Skeletal muscle cell (primary cell): ENCODE data around the gene DLGAP4.

Experiments
- DNase-seq: peaks from one replicate; pipeline ENCODE4 v3.0.0-alpha.2; 2010; ENCODE audit warnings: low read depth
- H3K4me3 ChIP-seq: 2 replicates; pipeline ENCODE4 v1.5.1; 2011; ENCODE audit warnings: low read depth, mild to moderate bottlenecking, control low read depth, low read length, moderate library complexity

DLGAP4 gene

DNA sequence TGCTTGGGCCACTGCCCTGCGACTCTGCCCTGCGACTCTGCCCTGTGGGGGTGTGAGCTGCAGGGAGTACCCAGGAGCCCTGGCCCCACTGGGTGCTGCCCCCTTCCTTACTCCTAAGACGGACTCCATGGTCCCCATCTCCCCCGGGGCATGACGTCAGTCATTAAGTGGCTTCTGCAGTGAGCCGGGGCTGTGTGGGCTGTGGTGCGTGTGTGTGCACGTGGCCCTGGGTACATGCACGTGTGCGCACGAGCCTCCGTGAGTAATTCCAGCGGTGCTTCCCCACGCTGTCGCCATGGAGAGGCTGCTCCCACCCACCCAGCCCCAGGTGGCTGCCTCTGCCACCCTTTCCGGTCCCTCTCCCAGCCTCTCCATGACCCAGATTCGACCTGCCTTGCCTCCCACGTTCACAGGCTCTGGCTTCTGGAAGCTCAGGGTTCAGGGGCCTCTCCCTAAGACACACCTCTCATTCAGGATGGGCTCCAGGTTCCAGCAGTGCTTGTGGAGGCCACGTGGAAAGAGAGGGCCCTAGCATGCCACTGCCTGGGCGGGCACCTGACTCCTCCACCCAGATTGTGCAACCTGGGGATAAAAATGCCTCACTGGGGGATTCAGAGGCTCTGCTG is 88.3 kb downstream of the DLGAP4 start:
- H3K4me3 ChIP-seq: no peak overlapping the region
- no peak for DNase-seq

DNA sequence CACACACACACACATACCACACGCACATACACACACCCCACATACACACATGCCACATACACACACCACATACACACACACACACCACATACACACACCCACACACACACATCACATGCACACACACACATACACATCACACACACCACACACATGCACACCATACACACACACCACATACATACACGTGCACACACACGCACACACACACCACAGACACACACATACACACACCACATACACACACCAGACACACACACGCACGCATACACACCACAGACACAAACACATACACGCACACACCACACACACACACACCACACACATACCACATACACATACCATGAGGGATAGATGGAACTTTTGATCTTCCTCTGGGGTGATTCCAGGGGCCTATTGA is 90.2 kb downstream of the DLGAP4 start:
- no peak for DNase-seq
- no peak overlapping the region for H3K4me3 ChIP-seq

DNA sequence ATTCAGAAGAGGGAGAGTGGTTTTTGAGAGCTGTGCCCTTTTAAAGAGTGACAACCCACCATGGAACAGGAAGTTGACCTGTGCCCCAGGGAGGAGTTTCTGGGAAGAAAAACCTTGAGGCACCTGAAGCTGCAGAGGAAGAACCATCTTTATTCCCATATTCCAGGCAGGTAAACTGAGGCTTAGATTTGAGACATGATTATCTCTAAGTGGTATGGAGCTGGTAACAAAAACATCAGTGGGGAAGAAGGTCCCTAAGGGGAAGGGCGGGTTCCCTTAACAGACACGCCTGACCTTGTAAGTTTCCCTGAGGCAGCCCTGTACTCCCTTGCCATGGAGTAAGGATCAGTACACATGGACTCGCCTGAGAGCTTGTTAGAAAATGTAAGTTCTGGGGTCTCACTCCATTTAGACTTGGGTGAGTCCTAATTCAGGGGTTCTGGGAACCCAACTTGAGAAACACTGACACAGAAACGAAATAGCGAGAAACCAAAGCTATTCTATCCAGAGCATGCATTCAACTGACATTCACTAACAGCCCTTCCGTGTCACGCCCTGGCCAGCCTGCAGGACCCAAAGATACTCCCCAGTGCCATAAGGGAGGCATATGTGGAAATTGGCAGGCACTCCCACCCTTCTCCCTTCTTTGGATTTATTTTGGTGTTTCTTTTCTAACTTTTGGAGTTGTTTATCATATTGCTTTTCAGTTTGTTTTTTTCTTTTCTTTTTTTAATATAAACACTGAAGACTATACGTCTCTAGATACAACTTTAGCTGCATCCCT is 90.9 kb downstream of the DLGAP4 start:
- no peak for DNase-seq
- H3K4me3 ChIP-seq: no peak overlapping the region

DNA sequence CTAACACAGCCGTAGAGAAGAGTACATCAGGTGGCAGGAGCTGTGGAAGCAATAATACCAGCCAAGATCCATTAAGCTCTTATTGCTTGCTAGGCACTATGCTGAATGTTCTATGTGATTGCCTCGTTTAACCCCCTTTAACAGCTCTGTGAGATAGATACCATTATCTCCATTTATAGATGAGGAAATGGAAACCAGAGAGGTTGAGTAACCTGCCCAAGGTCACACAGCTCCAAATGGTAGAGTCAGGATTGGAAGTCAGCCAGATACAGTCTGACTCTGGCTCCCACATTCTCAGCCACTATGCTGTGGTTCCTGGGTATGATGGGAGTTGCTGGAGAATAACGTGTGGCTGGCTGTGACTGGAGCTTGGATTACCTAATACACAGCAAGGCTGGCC is 92.4 kb downstream of the DLGAP4 start:
- no peak overlapping the region for H3K4me3 ChIP-seq

DNA sequence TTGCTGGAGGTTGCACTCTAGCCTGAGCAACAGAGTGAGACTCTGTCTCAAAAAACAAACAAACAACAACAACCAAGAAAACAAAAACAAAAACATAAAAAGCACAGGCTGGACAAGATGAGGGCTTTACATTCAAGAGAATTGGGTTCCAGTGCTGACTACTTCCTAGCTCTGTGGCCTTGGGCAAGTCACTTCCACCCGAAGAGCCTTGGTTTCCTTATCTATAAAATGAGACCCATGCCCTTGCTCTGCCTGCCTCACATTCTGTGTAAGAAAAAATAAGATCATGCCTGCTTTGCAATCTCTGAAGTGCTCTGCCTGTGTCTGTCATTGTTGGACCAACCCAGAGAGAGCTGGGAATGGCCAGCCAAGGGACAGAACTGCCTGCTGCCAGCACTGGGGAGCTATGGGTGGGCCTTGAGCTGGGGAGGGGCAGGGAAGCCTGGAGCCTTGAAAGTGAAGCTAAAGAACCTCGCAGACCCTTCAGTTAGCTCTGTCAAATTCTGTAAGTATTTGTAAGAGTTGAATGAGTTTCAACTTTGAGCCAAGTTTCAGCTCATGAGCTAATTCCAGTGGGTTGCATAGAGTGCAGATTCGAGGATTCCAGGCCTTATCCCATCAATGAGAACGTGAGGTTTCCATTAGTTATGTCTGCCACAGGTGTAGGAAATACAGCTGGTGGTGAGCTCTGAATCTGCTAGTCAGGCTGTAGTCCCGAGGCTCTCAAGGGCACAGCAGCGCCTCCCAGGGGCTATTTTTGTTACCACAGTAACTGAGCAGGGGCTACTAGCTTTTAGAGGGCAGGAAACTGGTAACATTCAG is 93.2 kb downstream of the DLGAP4 start:
- no peak overlapping the region for H3K4me3 ChIP-seq
- DNase-seq: no peak

More for the DNA sequence above, 92.4 kb downstream of the DLGAP4 start:
- no peak for DNase-seq

DNA sequence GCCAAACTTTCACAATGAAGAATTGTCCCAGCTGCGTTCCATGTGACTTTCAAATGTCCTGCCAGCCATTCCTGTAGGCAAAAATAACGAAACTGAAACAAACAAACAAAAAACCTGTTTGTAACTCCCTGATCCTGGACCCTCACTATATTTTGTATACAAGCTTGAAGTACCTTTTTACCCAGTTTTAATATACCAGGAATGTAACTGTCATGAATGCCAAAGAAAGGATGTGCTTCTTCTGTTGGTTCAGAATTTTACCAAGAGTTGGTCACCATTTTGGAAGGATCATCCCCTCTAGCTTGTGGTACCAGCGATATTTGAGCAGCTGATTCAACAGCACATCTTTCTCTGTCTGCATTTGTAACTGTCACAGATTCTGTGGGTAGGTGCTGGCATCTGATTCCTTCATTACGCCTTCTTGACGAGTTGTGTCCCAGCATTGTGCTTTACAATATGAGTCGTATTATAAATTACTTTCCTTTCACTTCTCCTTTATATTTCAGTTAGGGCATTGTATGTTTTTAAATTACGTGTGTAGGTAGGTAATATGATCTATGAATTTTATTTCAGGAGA is 93.9 kb downstream of the DLGAP4 start:
- H3K4me3 ChIP-seq: no peak overlapping the region
- no peak for DNase-seq

DNA sequence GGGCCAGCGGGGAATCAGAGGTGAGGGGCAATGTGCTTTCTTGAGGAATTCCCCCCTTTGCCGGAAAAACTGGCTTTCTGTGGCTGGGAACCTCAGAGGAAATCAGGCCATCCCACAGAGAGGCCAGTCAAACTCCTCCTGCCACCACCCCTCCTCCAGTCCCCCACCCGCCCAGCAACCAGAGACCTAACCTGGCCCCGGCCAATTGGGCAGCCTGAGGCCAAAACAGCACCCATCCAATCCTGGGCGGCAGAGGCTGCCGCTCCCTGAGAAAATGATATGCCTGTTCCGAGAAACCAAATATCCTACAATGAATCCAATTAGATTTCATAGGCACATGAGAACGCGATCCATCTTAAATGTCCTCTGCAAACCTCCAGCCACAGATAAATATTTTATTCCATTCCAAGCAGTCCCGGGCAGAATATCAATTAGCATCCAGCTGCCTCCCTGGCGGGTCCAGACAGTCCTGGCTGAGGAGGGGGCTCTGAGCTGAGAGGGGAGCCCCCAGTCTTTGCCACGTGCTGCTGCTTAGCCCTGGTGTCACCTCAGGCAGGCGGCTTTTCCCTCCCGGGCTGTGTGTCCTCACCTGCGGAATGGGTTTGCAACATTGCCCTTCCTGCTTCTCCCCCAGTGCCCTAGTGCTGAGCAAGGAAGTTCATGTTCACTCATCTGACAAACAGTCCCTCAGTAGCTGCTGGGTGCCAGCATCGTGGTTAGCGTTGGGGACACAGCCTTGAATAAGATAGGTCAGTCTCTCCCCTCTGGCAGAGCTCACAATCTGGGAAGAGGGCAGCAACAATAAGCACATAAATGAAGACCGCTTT is 95.0 kb downstream of the DLGAP4 start:
- H3K4me3 ChIP-seq: no peak overlapping the region
- DNase-seq: no peak

DNA sequence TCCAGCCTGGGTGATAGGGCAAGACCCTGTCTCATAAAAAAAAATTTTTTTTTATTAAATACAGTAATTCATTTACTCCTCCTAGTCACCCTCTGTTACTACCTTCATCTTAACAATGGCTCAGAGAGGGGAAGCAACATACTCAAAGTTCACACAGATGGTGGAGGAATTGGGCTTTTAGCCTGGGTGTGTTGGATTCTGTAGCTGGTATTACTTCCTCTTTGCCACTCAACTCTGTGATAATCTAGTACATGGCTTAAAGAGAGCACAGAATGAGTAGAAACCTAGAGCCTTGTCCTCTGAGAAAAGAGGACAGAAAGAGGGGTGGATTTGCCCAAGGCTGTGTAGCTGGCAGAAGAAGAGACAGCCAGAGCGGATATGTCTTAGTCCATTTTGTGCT is 96.6 kb downstream of the DLGAP4 start:
- H3K4me3 ChIP-seq: no peak overlapping the region
- DNase-seq: no peak

DNA sequence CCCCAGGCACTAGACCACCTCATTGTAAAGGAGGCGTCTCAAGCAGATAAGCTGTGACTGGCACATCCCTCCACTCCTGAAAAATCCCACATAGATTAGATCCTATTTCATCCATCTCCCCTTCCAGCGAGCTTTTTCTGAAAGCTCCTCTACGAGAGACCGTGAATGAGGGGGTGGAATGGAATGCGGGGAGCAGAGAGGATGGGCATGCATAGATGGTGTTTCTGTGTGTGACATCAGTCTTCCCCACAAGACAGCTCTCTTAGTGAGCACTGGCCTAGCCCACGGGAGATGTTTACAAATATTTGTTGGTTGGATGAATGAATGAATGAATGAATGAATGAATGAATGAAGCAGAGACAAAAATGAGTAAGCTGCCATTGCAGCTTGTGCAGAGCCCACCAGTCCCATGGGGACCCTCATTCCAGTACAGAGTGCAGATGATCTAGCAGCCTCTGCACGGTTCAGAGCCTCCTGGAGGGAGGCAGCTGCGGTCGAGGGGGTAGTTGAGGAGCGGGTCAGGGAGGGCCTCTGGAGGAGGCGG is 98.4 kb downstream of the DLGAP4 start:
- no peak for DNase-seq
- no peak overlapping the region for H3K4me3 ChIP-seq

DNA sequence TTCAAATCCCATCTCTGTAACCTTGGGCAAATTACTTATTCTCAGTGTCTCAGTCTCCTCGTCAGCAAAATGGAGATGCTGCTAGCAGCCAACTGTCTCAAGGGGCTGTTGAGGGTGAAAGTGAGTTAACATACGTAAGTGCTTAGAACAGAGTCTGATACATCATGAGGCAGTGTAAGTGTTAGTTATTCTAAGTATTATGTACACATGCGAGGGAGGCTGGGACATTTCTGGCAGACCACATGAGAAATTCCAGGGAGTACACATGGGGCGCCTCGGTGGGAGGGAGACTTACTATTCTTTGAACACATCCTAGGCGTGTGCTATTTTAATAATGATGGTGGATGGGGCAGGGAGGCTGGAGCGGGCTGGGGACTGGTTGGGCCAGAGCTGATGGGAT is 99.1 kb downstream of the DLGAP4 start:
- no peak overlapping the region for H3K4me3 ChIP-seq
- DNase-seq: no peak

DNA sequence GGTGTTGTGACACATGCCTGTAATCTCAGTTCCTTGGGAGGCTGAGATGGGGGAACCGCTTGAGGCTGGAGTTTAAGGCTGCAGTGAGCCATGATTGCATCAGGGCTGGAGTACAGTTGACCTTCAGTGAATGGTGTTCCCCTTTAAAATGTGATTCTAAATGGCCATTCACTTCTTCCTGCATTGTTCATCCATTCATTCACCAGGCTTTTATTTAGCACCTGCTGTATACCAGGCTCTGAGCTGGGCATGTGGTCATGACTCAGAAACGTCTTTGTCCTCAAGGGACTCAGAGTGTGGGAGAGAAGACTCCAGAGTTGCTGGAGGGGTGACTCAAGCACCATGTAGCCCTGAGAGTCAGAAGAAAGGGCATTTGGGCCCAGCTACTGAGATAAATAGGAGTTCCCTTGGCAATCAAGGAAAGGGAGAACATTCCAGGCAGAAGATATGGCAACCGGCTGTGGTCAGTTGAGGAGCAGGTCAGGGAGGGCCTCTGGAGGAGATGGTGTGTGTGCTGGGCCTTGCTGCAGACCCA is 101.1 kb downstream of the DLGAP4 start:
- DNase-seq: peak; percentile 12
- no peak overlapping the region for H3K4me3 ChIP-seq

DNA sequence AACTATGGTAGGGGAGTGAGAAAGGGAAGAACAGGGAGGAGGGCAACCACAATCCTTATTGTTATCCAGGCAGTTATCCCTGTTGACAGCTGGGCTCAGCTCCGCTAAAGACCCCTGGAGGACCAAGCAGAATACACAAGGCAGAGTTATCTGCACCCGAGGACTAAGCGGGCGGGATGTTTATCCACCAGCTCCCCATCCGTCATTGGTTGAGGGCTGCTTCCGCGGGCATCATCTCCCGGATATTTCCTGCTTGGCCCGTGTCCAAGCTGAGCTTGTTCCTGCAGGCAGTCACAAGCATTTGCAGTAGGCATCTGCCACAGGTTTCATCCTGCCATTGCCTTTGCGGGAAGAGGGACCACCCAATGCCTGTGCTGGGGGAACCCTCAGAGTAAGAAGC is 102.1 kb downstream of the DLGAP4 start:
- H3K4me3 ChIP-seq: no peak overlapping the region
- no peak for DNase-seq

DNA sequence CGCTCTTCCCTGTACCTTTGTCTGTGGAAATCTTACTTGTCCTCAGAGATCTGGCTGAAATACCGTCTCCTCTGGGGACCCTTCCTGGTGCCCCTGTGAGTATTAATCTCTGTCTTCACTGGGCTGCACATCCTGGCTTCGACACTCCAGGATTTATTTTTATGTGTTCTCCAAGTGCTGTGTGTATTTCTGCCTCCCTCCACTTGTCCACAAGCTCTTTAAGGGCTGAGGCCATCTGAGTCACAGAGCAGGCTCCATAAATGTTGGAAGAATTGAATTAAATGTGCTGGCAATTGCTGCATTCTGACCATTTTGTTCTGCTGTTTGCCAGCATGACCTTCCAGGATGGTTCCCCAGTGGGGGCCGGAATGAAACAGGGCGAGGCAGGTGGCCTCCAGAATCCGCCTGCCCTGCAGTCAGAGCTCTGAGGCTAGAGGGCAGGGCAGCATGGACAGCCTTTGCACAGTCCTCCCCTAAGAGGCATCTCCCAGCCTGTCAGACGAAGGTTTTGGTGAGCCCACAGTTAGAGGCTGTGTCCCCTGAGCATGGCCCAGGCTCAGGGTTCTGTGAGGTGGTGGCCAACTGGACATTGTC is 105.8 kb downstream of the DLGAP4 start:
- no peak for DNase-seq
- no peak overlapping the region for H3K4me3 ChIP-seq

DNA sequence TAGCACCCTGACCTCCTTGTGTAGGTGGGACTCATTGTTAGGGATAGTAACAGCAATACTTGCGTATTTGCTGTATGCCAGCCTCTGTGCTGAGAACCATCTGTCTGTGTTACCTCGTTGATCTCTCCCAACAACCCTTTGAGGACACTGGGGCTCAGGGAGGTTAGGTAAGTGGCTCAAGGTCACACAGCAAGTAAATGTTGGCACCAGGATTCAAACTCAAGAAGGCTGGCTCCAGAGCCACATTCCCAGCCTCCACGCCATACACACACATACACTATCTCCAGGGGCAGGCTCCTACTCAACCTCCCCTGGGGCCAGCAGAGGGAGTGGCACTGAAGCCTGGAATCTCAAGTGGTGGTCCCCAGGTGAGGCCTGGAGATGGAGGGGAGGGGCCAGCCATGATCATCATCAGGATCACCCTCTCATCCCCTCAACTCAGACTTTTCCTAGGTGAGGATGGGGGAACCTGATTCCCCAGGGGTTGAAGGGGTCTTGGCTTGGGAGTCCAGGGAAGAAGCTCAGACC is 109.4 kb downstream of the DLGAP4 start:
- DNase-seq: no peak
- H3K4me3 ChIP-seq: no peak overlapping the region

DNA sequence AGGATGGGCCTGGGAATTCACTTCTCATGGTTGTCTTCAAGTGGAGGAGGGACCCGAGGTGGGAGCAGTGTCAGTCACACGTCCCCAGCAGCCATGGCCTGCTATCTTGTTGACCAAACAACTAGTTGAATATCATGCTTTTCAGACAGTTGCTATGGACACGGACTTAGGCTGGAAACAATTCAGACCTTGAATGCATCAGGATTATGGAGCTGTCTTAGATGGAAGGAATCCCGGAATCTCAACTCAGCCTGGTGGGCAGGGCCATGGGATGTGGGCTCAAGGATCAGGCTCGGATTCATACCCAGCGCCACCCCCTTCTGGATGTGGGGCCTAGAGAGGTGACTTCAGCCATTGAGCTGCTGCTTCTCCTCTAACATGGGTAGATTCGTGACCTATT is 112.6 kb downstream of the DLGAP4 start:
- DNase-seq: no peak
- H3K4me3 ChIP-seq: no peak overlapping the region

DNA sequence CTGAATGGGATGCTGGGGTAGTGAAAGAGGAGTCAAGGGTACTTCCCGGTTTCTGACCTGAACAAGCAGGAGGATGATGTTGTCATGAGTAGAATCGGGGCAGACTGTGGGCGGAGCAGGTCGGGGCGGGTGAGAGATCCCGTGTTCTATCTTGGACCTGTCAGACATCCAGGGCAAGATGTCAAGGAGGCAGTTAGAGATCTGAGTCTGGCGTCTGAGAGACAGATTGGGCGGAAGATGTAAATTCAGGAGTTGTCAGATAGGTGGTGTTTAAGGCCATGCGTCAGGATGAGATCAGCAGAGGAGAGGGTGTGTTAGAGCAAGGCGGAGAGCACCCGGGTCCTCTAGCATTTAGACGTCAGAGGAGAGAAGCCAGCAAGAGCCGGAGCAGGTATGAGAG is 115.5 kb downstream of the DLGAP4 start:
- no peak for DNase-seq

DNA sequence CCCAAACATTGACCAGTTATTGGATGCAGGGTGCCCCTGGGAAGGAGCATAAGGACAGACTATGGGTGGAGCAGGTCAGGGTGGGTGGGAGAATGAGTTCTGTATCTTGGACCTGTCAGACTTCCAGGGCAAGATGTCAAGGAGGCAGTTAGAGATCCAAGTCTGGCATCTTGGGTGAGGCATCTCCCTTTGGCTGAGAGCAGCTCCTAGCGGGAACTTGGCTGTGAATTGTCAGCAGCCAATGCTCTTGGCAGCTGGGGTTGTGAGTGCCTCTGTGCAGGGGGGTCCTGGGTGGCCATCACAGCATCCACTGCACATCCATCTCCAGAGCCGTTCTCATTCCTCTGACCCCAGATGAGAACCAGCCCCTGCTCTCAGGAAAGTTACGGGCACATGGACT is 118.2 kb downstream of the DLGAP4 start:
- DNase-seq: no peak
- no peak overlapping the region for H3K4me3 ChIP-seq

More for the DNA sequence above, 115.5 kb downstream of the DLGAP4 start:
- H3K4me3 ChIP-seq: no peak overlapping the region

DNA sequence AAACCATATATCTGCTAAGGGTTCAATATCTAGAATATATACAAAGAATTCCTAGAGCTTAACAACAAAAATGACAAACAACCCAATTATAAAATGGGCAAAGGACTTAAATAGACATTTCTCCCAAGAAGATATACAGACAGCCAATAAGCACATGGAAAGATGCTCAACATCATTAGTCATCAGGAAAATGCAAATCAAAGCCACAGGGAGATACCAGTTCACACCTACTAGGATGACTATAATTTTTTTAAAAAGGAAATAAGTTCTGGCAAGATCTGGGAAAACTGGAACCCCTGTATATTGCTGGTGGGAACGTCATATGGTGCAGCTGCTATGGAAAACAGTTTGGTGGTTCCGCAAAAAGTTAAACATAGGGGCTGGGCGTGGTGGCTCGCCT is 119.0 kb downstream of the DLGAP4 start:
- no peak overlapping the region for H3K4me3 ChIP-seq
- no peak for DNase-seq
